GM18498 (cell line): ENCODE data around the gene KIR3DL2.
"Not testable (repeated sequence)": the region's sequence is repeated elsewhere in the genome, so short reads cannot be mapped to it uniquely, and the experiment has no call there.

Experiments used
- ATAC-seq: cut with Tn5 transposase; IDR thresholded peaks from one replicate; pipeline ENCODE4 v1.9.1; 2021; ENCODE audit warnings: mild to moderate bottlenecking, moderate library complexity; ENCODE audit not compliant: unreplicated experiment

The KIR3DL2 gene

GRCh38 chr19:54863459-54863858 is 13.2 kb downstream of the KIR3DL2 start:
- not testable (repeated sequence) for ATAC-seq

GRCh38 chr19:54871696-54872095 is 21.5 kb downstream of the KIR3DL2 start:
- ATAC-seq = no peak

- no peak for ATAC-seq
Observed at GRCh38 chr19:54873990-54874389, 23.7 kb downstream of the KIR3DL2 start, which contains the start of gene FCAR. Gene FCAR (plus strand): TSS chr19:54874235. CDS start chr19:54874290, 55 bp downstream.

GRCh38 chr19:54875506-54875905 is 25.3 kb downstream of the KIR3DL2 start:
- ATAC-seq = no peak

- no peak for ATAC-seq
Observed at GRCh38 chr19:54877471-54877870, 27.2 kb downstream of the KIR3DL2 start.

DNA sequence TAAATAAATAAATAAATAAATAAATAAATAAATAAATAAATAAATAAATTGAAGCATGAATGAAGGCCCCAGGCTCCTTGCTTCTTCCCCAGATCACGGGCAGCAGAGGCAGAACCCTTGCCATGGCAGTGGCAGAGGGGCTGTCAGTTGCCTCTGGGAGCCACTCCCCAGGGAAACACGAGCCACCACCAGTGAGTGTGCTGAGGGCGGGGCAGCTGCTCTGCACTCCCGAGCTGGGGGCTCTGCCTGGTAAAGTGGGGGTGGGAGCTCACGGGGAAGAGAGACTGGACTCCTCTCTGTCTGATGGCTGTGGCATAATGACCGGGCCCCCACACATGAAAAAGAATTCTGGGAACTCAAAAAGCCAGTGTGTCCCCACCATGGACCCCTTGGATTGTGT is 31.6 kb downstream of the KIR3DL2 start:
- no peak for ATAC-seq

DNA sequence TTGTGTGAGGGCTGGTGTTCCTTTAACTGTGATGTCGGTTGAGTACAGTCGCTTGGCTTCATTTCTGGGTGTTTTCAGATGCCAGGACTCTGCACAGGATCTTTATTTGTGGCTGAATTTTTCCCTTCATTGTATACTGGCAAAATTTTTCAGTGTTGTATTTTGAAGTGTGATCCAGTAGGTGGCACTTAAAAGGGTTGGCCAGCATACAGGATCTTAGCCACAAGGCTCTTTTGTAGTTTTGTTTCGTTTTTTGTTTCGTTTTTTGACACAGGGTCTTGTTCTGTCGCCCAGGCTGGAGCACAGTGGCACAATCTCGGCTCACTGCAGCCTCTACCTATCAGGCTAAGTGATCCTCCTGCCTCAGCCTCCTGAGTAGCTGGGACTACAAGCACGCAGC is 32.5 kb downstream of the KIR3DL2 start:
- ATAC-seq = no peak

DNA sequence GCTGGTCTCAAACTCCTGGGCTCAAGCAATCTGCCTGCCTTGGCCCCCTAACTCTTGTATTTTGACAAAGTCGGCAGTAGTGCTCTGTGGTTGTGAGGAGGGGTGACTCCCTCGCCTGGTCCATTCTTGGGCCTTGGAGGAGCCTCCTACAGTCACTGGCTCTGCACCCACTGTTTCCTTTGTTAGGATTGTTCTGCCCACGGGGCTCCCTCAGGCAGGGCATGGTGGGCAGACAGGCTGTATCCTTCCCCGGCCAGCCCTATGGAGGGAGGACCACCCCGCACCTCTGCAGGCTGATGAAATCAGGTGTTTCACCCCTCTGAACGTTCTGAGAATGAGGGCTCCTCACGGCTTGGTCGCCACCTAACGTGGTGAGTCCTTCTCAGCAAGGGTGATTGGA is 33.0 kb downstream of the KIR3DL2 start:
- no peak for ATAC-seq

DNA sequence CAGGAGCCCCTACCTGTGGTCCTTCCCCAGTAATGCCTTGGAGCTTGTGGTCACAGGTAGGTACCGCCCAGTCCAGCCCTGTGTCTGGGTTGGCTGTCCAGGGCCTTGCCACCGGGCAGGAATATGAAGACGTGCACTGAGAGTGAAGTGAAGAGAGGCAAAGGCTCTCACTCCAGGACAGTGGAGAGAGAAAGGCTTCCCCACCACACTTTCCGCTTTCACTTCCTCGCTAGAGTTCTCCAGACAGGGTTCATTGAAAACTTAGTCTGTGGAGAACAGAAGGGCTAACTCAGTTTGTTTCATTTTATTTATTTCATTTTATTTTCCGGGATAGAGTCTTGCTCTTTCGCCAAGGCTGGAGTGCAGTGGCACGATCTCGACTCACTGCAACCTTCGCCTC is 38.0 kb downstream of the KIR3DL2 start:
- ATAC-seq = no peak

GRCh38 chr19:54889566-54889965 is 39.3 kb downstream of the KIR3DL2 start:
- no peak for ATAC-seq

- ATAC-seq = no peak
Observed at GRCh38 chr19:54893406-54893805, 43.2 kb downstream of the KIR3DL2 start.

DNA sequence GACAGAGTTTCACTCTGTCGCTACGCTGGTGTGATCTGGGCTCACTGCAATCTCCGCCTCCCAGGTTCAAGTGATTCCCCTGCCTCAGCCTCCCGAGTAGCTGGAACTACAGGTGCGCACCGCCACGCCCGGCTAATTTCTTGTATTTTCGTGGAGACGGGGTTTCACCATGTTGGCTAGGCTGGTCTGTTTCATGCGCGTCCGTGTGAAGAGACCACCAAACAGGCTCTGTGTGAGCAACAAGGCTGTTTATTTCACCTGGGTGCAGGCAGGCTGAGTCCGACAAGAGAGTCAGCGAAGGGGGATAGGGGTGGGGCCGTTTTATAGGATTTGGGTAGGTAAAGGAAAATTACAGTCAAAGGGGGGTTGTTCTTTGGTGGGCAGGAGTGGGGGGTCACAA is 43.9 kb downstream of the KIR3DL2 start:
- ATAC-seq = not testable (repeated sequence)

DNA sequence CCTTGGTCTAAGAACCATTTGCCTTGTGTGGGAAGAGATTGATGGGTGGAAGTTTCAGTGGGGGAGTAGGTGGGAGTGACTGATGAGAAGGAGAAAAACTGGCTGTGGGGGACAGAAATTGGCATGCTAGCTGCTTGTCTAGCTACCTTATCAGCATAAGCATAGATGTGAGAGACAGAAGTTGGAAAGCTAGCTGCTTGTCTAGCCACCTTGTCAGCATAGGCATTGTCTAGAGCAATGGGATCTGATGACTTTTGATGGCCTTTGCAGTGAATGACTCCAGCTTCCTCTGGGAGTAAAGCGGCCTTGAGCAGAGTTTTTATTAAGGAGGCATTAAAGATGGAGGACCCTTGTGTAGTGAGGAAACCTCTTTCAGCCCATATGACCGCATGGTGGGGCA is 45.8 kb downstream of the KIR3DL2 start:
- no peak for ATAC-seq

DNA sequence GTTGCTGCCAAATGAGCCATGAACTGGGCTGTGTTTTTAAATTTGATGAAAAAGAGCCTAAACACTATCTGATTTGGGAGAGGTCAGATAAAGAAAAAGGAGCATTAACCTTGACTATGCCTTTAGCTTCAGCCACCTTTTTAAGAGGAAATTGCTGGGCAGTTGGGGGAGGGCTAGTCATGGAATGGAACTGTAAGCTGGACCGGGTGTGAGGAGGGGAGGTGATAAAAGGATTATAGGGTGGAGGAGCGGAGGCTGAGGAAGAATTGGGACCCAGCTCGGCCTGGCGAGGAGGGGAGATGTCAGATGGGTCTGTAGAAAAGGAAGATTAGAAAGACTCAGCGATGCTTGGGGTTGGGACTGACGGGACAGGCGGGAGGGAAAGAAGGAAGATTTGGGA is 48.4 kb downstream of the KIR3DL2 start:
- not testable (repeated sequence) for ATAC-seq

DNA sequence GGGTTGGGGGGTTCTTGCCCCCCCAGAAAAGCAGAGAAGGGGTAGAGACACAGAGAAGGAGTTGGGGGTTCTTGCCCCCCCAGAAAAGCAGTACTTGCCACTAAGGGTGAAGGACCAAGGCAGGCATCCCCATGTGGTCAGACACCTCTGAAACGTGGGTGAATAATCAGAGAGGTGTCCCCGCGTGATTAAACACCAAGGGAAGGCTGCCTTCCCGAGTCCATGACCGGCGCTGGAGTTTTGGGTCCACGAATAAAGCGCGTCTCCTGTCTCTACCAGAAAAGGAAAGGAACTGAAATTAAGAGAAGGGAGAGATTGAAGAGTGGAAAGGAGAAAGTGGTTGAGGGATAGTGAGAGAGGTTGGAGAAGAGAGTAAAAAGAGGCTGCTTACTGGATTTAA is 49.4 kb downstream of the KIR3DL2 start:
- not testable (repeated sequence) for ATAC-seq

DNA sequence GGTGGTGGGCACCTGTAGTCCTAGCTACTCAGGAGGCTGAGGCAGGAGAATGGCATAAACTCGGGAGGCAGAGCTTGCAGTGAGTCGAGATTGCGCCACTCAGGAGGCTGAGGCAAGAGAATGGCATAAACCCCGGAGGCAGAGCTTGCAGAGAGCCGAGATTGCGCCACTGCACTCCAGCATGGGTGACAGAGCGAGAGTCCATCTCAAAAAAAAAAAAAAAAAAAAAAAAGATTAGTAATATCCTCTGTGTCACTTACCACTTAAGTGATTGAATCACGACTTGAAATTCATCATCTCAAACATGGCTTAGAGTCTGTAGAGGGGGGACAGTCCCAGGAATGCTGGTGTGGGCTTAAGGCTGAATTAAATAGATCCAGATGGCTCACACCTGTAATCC is 50.9 kb downstream of the KIR3DL2 start:
- not testable (repeated sequence) for ATAC-seq

DNA sequence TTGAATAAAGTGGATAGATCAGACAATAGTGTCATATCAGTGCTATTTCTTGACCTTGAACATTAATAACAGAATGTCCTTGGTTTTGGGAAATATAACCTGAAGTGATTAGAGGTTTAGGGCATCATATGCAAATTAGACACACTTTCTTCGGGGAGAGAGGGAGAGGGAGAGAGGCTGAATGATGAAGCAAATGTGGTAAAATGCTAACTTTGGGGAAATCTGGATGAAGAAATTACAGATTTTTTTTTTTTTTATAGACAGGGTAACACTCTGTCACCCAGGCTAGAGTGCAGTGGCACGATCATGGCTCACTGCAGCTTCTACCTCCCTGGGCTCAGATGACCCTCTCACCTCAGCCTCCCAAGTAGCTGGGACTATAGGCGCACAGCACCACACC is 51.8 kb downstream of the KIR3DL2 start:
- no peak for ATAC-seq

- no peak for ATAC-seq
Observed at GRCh38 chr19:54903303-54903702, 53.1 kb downstream of the KIR3DL2 start.

DNA sequence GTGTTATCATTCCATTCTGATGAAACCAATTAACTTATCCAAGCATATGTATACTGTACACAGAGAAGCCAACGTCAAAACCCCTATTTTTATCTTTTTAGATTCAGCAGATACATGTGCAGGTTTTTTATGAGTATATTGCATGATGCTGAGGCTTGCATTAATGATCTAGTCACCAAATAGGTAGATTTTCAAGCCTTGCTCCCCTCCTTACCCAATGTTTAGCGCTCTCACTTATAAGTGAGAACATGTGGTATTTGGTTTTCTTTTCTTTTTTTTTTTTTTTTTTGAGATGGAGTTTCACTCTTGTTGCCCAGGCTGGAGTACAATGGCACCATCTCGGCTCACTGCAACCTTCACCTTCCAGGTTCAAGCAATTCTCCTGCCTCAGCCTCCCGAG is 54.0 kb downstream of the KIR3DL2 start:
- ATAC-seq = not testable (repeated sequence)

- ATAC-seq = no peak
Observed at GRCh38 chr19:54905421-54905802, 55.2 kb downstream of the KIR3DL2 start.

DNA sequence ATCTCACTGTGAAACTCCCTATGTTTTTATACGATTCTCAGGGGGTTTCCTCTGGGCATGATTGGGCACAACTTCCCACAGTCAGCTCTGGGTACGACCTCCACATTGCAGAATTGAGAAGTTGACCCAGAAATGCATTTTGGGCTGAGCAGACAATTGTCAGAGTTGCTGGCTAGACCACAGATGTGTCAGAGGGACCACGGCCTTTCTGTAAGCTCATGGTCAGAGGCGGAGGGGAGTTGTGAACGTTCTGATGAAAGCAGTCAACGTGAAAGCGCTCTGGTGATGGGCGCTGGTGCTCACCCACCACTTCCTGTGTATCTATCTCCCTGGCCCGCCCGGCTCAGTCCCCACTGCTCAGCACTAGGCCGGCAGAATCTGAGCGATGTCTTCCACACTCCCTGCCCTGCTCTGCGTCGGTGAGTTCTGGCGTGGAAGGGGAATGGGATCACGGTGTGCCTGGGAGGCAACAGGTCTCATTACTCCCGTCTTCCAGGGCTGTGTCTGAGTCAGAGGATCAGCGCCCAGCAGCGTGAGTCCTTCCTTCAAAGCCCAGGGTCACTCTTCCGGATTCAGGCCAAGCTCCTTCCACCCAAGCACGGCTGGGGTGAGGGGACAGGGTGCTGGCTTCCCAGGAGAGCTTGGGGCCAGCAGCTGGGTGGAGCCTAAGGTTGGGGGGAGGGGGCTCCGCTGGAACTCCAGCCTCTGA is 55.7 kb downstream of the KIR3DL2 start, which contains the start of gene NCR1:
Gene NCR1 (plus strand): TSS at position 346 of the 709 bp plus-strand sequence. CDS start 40 bp downstream, at position 386.
- ATAC-seq = no peak

DNA sequence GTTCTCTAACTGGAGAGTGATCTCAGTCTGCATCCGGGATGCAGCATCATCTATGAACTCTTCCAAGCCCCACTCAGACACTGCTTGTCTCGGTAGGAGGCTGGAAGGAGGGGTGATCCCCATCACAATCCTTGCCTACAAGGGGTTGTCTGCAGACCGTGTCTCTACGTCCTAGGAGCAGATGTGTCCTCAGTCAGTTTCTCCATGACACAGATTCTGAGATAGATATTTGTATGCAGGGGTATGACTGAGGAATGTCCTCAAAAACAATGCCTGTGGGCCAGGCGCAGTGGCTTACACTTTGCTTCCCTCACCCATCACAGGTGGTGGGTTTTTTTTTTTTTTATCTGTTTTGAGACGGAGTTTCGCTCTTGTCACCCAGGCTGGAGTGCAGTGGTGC is 56.6 kb downstream of the KIR3DL2 start:
- no peak for ATAC-seq

DNA sequence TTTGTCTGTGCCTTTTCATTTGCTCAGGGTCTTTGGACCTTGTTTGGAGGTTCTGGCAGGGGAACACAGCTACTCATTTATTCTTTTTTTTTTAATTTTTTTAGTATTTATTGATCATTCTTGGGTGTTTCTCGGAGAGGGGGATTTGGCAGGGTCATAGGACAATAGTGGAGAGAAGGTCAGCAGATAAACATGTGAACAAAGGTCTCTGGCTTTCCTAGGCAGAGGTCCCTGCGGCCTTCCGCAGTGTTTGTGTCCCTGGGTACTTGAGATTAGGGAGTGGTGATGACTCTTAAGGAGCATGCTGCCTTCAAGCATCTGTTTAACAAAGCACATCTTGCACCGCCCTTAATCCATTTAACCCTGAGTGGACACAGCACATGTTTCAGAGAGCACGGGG is 57.7 kb downstream of the KIR3DL2 start:
- ATAC-seq = not testable (repeated sequence)
